SK-N-SH (cell line): Measurements from ENCODE around the gene TACC2. TPM values are rescaled to one million over a fixed set of nuclear protein-coding genes. Genes with fewer than 3 reads are reported as not detected.
A peak's percentile ranks its signal among the peaks of the same experiment; 100 is the strongest.

ENCODE experiments used
- CTCF ChIA-PET: fragments of 300-600, 350-600 bp; formaldehyde crosslinking; extraction: SDS; loops from one replicate; lab custom pipeline; 2021; lab: Yijun Ruan, JAX
- POLR2A ChIA-PET: fragments of 350-600 bp; sonication (Branson Sonifier 250); formaldehyde crosslinking; extraction: SDS; loops from one replicate; lab custom pipeline; 2020; ENCODE audit warnings: antibody characterized with exemption, inconsistent platforms; lab: Yijun Ruan, JAX
- DNase-seq: peaks from one replicate; pipeline ENCODE4 v3.0.0; 2012
- H2AFZ ChIP-seq: fragments of 200-600 bp; sonication (generic); 2 replicates; pipeline ENCODE4 v1.8.1; 2016; ENCODE audit warnings: antibody characterized with exemption, mild to moderate bottlenecking, low read depth
- H3F3A ChIP-seq: fragments of 200-600 bp; sonication (generic); replicated peaks from 2 replicates; pipeline ENCODE3; 2016; ENCODE audit warnings: antibody characterized with exemption, mild to moderate bottlenecking; ENCODE audit not compliant: insufficient read depth
- H3K27ac ChIP-seq, 2 experiments: fragments of 200-500 bp in 1 of 2; fragments of 200-600 bp in 1 of 2; sonication (Bioruptor generic) in 1 of 2; sonication (generic), shearing (Covaris generic) in 1 of 2; 2 replicates each; pipeline versions ENCODE4 v1.5.1 to v1.6.1; 2014 to 2016; ENCODE audit warnings: low read depth in 2 of 2, inconsistent platforms in 1 of 2, low read length in 1 of 2, mild to moderate bottlenecking in 1 of 2, mixed read lengths in 1 of 2
- H3K27me3 ChIP-seq: fragments of 200-600 bp; sonication (generic), shearing (Covaris generic); 2 replicates; pipeline ENCODE4 v1.6.1; 2016; ENCODE audit warnings: mixed run types; ENCODE audit not compliant: insufficient read depth
- H3K36me3 ChIP-seq, 2 experiments: fragments of 200-500 bp in 1 of 2; fragments of 200-600 bp in 1 of 2; sonication (Bioruptor generic) in 1 of 2; sonication (generic) in 1 of 2; replicated peaks in 1 of 2; 2 replicates each; pipeline versions ENCODE3 to v1.5.1; 2014 to 2016; ENCODE audit warnings: low read length in 1 of 2, mild to moderate bottlenecking in 1 of 2; ENCODE audit not compliant: insufficient read depth in 2 of 2, control insufficient read depth in 1 of 2
- H3K4me1 ChIP-seq, 2 experiments: fragments of 200-500 bp in 1 of 2; fragments of 200-600 bp in 1 of 2; sonication (Bioruptor generic) in 1 of 2; sonication (generic), shearing (Covaris generic) in 1 of 2; 2 replicates each; pipeline versions ENCODE4 v1.5.1 to v1.6.1; 2014 to 2016; ENCODE audit warnings: low read depth in 1 of 2, low read length in 1 of 2, mixed run types in 1 of 2; ENCODE audit not compliant: insufficient read depth in 2 of 2, control insufficient read depth in 1 of 2
- H3K4me2 ChIP-seq: fragments of 200-600 bp; sonication (generic), shearing (Covaris generic); 2 replicates; pipeline ENCODE4 v1.6.1; 2017; ENCODE audit warnings: mixed run types
- H3K4me3 ChIP-seq, 2 experiments: fragments of 200-500 bp in 1 of 2; fragments of 200-600 bp in 1 of 2; sonication (Bioruptor generic) in 1 of 2; sonication (generic), shearing (Covaris generic) in 1 of 2; 2 replicates each; pipeline versions ENCODE4 v1.5.1 to v1.8.1; 2014 to 2016; ENCODE audit warnings: low read depth in 2 of 2, inconsistent platforms in 1 of 2, low read length in 1 of 2, mild to moderate bottlenecking in 1 of 2, mixed read lengths in 1 of 2, moderate library complexity in 1 of 2
- H3K79me2 ChIP-seq: fragments of 200-600 bp; sonication (generic); 2 replicates; pipeline ENCODE4 v1.8.1; 2017; ENCODE audit warnings: mild to moderate bottlenecking; ENCODE audit not compliant: insufficient read depth
- H3K9ac ChIP-seq: fragments of 200-600 bp; sonication (generic); 2 replicates; pipeline ENCODE4 v1.6.1; 2017; ENCODE audit warnings: mixed run types
- H3K9me2 ChIP-seq: fragments of 200-600 bp; sonication (generic); 2 replicates; pipeline ENCODE4 v1.6.1; 2017; ENCODE audit warnings: mixed run types
- H3K9me3 ChIP-seq: fragments of 200-600 bp; sonication (generic); 2 replicates; pipeline ENCODE4 v1.6.1; 2017; ENCODE audit warnings: mixed run types, mild to moderate bottlenecking, moderate library complexity
- H4K20me1 ChIP-seq: fragments of 200-600 bp; sonication (generic); 2 replicates; pipeline ENCODE4 v1.6.1; 2017; ENCODE audit warnings: mild to moderate bottlenecking, mixed run types; ENCODE audit not compliant: insufficient read depth
- EP300 ChIP-seq, 2 experiments: IDR thresholded peaks; 2 replicates each; pipeline versions ENCODE4 v1.4.0 to v1.6.1; 2012; ENCODE audit warnings: borderline replicate concordance in 1 of 2, low read depth in 1 of 2, low read length in 1 of 2
- FOSL2 ChIP-seq: IDR thresholded peaks from 2 replicates; pipeline ENCODE4 v1.4.0; 2012; ENCODE audit warnings: low read depth, mild to moderate bottlenecking, moderate library complexity, borderline replicate concordance
- FOXM1 ChIP-seq: IDR thresholded peaks from 2 replicates; pipeline ENCODE4 v1.4.0; 2012; ENCODE audit warnings: low read depth, mild to moderate bottlenecking
- JUND ChIP-seq: IDR thresholded peaks from 2 replicates; pipeline ENCODE4 v1.4.0; 2012
- MXI1 ChIP-seq: IDR thresholded peaks from 2 replicates; pipeline ENCODE4 v1.6.1; 2012; ENCODE audit warnings: mild to moderate bottlenecking, low read depth, low read length, improper control_type of control experiment
- NFIC ChIP-seq: IDR thresholded peaks from 2 replicates; pipeline ENCODE4 v1.4.0; 2012; ENCODE audit warnings: borderline replicate concordance
- RFX5 ChIP-seq: IDR thresholded peaks from 2 replicates; pipeline ENCODE4 v1.6.1; 2012; ENCODE audit warnings: mild to moderate bottlenecking, improper control_type of control experiment, low read length
- RXRA ChIP-seq: IDR thresholded peaks from 2 replicates; pipeline ENCODE4 v1.4.0; 2012; ENCODE audit warnings: low read depth, mild to moderate bottlenecking, borderline replicate concordance
- SIN3A ChIP-seq: IDR thresholded peaks from 2 replicates; pipeline ENCODE4 v1.6.1; 2012; ENCODE audit warnings: low read depth, mild to moderate bottlenecking, low read length, moderate library complexity, borderline replicate concordance
- TAF1 ChIP-seq: IDR thresholded peaks from 2 replicates; pipeline ENCODE4 v1.6.1; 2012; ENCODE audit warnings: low read depth, mild to moderate bottlenecking, low read length, moderate library complexity, borderline replicate concordance
- TCF12 ChIP-seq: IDR thresholded peaks from 2 replicates; pipeline ENCODE4 v1.4.0; 2012
- TEAD4 ChIP-seq: IDR thresholded peaks from 2 replicates; pipeline ENCODE4 v1.4.0; 2012; ENCODE audit warnings: mild to moderate bottlenecking, borderline replicate concordance; ENCODE audit not compliant: insufficient read depth
- WGBS: methylation state at CpG from one replicate; pipeline ENCODE4 v1.1.6; 2017; ENCODE audit warnings: low lambda C conversion rate; 5-methylcytosine and 5-hydroxymethylcytosine counted together
- polyA plus RNA-seq, 3 experiments: library from polyadenylated mRNA; depleted of rRNA; stranded (reverse); fragments of >200 nt; gene quantifications; 2 replicates each; pipeline ENCODE4 v1.2.3, GENCODE V29; 2012
- TF ChIP-seq, protein P1 (sequence below): IDR thresholded peaks from 2 replicates; pipeline ENCODE4 v1.4.0; 2012; ENCODE audit warnings: low read depth, borderline replicate concordance
- TF ChIP-seq, protein P2 (sequence below): fragments of 200-600 bp; sonication (generic); IDR thresholded peaks from 2 replicates; pipeline ENCODE4 v1.6.1; 2017; ENCODE audit warnings: antibody characterized with exemption, mild to moderate bottlenecking, moderate library complexity
- TF ChIP-seq, protein P3 (sequence below): IDR thresholded peaks from 2 replicates; pipeline ENCODE4 v1.4.0; 2012; ENCODE audit warnings: low read depth, borderline replicate concordance

The TACC2 gene
- polyA plus RNA-seq, 1 of the 3 experiments (the other 2 are of a cell fraction): 8.8 TPM

DNA sequence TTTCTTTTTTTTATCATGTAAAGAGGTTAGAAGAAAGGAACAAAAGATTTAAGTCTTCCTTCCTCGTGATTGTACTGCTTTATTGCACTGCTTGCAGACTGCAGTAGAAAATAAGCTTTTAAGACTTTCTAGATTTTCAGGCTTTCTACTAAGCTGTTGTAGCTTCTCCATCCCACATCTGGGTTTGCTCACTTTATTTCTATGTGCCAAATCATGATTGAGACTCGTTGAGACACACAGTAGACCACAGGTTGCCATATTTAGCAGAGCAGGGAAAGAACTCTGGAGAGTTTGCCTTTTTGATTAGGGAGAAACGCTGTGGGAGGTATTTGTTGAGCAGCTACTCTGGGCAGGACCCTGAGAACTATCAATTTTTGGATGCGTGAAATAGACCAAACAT is 192.9 kb downstream of the TACC2 start:
- ChIA-PET POLR2A (interaction anchor here (1.1 kb wide), 1 partner anchor 19 kb away, joined by 3 read pairs; no protein-coding TSS in a partner anchor), CTCF (interaction anchor here (0.6 to 1.7 kb wide), 2 partner anchors 384 to 957 kb away, joined by 3 read pairs; no protein-coding TSS in a partner anchor)
- no peak overlapping the region for H3K9ac ChIP-seq
- H3K4me1 ChIP-seq: peaks cover under 1 to 11% of the 10 kb centered on the region in 2 experiments; a peak in 2 of 4 replicates
- H3K79me2 ChIP-seq: peaks cover 5% of the 10 kb centered on the region
- no peak for DNase-seq
- TF ChIP-seq TCF12 (no peak), TAF1 (no peak), JUND (no peak), NFIC (no peak), EP300 (IDR thresholded peaks at IDR 0.05; ENCODE audit: borderline replicate concordance in 1 of 2, low read depth in 1 of 2, low read length in 1 of 2) (no peak), TEAD4 (no peak), FOSL2 (no peak), SIN3A (no peak), MXI1 (no peak), RXRA (no peak), FOXM1 (no peak), RFX5 (no peak)
- TF ChIP-seq, protein P1, sequence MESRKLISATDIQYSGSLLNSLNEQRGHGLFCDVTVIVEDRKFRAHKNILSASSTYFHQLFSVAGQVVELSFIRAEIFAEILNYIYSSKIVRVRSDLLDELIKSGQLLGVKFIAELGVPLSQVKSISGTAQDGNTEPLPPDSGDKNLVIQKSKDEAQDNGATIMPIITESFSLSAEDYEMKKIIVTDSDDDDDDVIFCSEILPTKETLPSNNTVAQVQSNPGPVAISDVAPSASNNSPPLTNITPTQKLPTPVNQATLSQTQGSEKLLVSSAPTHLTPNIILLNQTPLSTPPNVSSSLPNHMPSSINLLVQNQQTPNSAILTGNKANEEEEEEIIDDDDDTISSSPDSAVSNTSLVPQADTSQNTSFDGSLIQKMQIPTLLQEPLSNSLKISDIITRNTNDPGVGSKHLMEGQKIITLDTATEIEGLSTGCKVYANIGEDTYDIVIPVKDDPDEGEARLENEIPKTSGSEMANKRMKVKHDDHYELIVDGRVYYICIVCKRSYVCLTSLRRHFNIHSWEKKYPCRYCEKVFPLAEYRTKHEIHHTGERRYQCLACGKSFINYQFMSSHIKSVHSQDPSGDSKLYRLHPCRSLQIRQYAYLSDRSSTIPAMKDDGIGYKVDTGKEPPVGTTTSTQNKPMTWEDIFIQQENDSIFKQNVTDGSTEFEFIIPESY: no peak
- TF ChIP-seq, protein P2, sequence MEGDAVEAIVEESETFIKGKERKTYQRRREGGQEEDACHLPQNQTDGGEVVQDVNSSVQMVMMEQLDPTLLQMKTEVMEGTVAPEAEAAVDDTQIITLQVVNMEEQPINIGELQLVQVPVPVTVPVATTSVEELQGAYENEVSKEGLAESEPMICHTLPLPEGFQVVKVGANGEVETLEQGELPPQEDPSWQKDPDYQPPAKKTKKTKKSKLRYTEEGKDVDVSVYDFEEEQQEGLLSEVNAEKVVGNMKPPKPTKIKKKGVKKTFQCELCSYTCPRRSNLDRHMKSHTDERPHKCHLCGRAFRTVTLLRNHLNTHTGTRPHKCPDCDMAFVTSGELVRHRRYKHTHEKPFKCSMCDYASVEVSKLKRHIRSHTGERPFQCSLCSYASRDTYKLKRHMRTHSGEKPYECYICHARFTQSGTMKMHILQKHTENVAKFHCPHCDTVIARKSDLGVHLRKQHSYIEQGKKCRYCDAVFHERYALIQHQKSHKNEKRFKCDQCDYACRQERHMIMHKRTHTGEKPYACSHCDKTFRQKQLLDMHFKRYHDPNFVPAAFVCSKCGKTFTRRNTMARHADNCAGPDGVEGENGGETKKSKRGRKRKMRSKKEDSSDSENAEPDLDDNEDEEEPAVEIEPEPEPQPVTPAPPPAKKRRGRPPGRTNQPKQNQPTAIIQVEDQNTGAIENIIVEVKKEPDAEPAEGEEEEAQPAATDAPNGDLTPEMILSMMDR: no peak
- TF ChIP-seq, protein P3, sequence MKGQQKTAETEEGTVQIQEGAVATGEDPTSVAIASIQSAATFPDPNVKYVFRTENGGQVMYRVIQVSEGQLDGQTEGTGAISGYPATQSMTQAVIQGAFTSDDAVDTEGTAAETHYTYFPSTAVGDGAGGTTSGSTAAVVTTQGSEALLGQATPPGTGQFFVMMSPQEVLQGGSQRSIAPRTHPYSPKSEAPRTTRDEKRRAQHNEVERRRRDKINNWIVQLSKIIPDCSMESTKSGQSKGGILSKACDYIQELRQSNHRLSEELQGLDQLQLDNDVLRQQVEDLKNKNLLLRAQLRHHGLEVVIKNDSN: no peak
- no peaks in the 10 kb centered on the region for H3K36me3 ChIP-seq
- no peaks in the 10 kb centered on the region for H3K27me3 ChIP-seq
- no peaks in the 10 kb centered on the region for H3F3A ChIP-seq
- H3K4me3 ChIP-seq: no peak overlapping the region
- 62% methylated on average over 4 of the region's 4 CpGs for WGBS
- no peaks in the 10 kb centered on the region for H3K9me3 ChIP-seq
- 0 out of 4 replicates have a peak overlapping the region, but pooled peaks of 1 of the 2 experiments have one; percentile 12 for H3K27ac ChIP-seq
- H3K4me2 ChIP-seq: no peak overlapping the region
- H2AFZ ChIP-seq: no peak overlapping the region
- H3K9me2 ChIP-seq: no peaks in the 10 kb centered on the region
- H4K20me1 ChIP-seq: no peaks in the 10 kb centered on the region
